ENCODE measurements around the gene SLC7A1.
A peak's percentile ranks its signal among the peaks of the same experiment; 100 is the strongest.

The SLC7A1 gene

GRCh38 chr13:29509999-29510589, 85.4 kb downstream of the SLC7A1 start:
- H3K27ac ChIP-seq: no peak overlapping the region
- no peak for TF ChIP-seq CTCF (conservative IDR thresholded peaks at IDR 0.05)

GRCh38 chr13:29508876-29509252, 86.6 kb downstream of the SLC7A1 start:
- TF ChIP-seq CTCF (conservative IDR thresholded peaks at IDR 0.05): no peak
- H3K27ac ChIP-seq: peak overlapping the region; percentile 36

- H3K27ac ChIP-seq: peak overlapping the region; percentile 36
- TF ChIP-seq CTCF (conservative IDR thresholded peaks at IDR 0.05): peak; percentile 95
These were observed 87.2 kb downstream of the SLC7A1 start for GRCh38 chr13:29508130-29508875.

- TF ChIP-seq CTCF (conservative IDR thresholded peaks at IDR 0.05): no peak
- H3K27ac ChIP-seq: no peak overlapping the region
These were observed 88.1 kb downstream of the SLC7A1 start for GRCh38 chr13:29507356-29507755.

GRCh38 chr13:29505950-29506349, 89.5 kb downstream of the SLC7A1 start:
- no peak overlapping the region for H3K27ac ChIP-seq
- no peak for TF ChIP-seq CTCF (conservative IDR thresholded peaks at IDR 0.05)

GRCh38 chr13:29505511-29505910, 90.0 kb downstream of the SLC7A1 start:
- H3K27ac ChIP-seq: no peak overlapping the region
- TF ChIP-seq CTCF (conservative IDR thresholded peaks at IDR 0.05): no peak

GRCh38 chr13:29504691-29505090, 90.8 kb downstream of the SLC7A1 start:
- TF ChIP-seq CTCF (conservative IDR thresholded peaks at IDR 0.05): no peak
- no peak overlapping the region for H3K27ac ChIP-seq
